K562 (cell line): ENCODE data around the gene ELOF1. TPM values are rescaled to one million over a fixed set of nuclear protein-coding genes. Genes with fewer than 3 reads are reported as not detected.

ENCODE experiments used
- ATF7 ChIP-seq: fragments of 450-650 bp; IDR thresholded peaks from 2 replicates; pipeline ENCODE4 v1.7.1; 2014; ENCODE audit warnings: mild to moderate bottlenecking, moderate library complexity
- CSDE1 ChIP-seq, 2 experiments: fragments of 450-650 bp; IDR thresholded peaks; 2 replicates each; pipeline ENCODE4 v1.6.1; 2016; ENCODE audit warnings: mild to moderate bottlenecking in 1 of 2
- FOXK2 ChIP-seq, 2 experiments: fragments of 450-650 bp; IDR thresholded peaks in 1 of 2; conservative IDR thresholded peaks in 1 of 2; 2 replicates each; pipeline ENCODE4 v1.6.1; 2016; ENCODE audit warnings: low read depth in 2 of 2, mild to moderate bottlenecking in 1 of 2
- HNRNPUL1 ChIP-seq: fragments of 200-400 bp; formaldehyde crosslinking; IDR thresholded peaks from 2 replicates; pipeline ENCODE4 v1.6.1; 2017; ENCODE audit warnings: low read length
- KDM4B ChIP-seq, 2 experiments: fragments of 450-650 bp in 1 of 2; sonication (generic) in 1 of 2; IDR thresholded peaks; 2 replicates each; pipeline ENCODE4 v1.6.1; 2016 to 2017; ENCODE audit warnings: borderline replicate concordance in 2 of 2, antibody characterized with exemption in 1 of 2, low read depth in 1 of 2, mild to moderate bottlenecking in 1 of 2
- LEF1 ChIP-seq: fragments of 450-650 bp; IDR thresholded peaks from 2 replicates; pipeline ENCODE4 v1.6.1; 2016; ENCODE audit warnings: mild to moderate bottlenecking
- MCM3 ChIP-seq: fragments of 450-650 bp; IDR thresholded peaks from 2 replicates; pipeline ENCODE4 v1.6.1; 2016
- POLR2AphosphoS5 ChIP-seq: IDR thresholded peaks from 2 replicates; pipeline ENCODE4 v1.6.1; 2011; ENCODE audit warnings: mild to moderate bottlenecking, low read depth, low read length, moderate library complexity; ENCODE audit not compliant: control insufficient read depth, insufficient read depth
- POLR3G ChIP-seq: IDR thresholded peaks from 2 replicates; pipeline ENCODE4 v1.6.1; 2011; ENCODE audit not compliant: insufficient read length, insufficient replicate concordance; ENCODE audit errors: extremely low read depth
- PYGO2 ChIP-seq: fragments of 450-650 bp; IDR thresholded peaks from 2 replicates; pipeline ENCODE4 v1.6.1; 2016; ENCODE audit warnings: mild to moderate bottlenecking, missing genetic modification characterization, moderate library complexity, missing compliant biosample characterization
- SIRT6 ChIP-seq: IDR thresholded peaks from one replicate; pipeline ENCODE4 v1.6.1; 2012; ENCODE audit warnings: low read depth, mild to moderate bottlenecking, control low read depth, inconsistent platforms, low read length, moderate library complexity
- TAF7 ChIP-seq: fragments of 450-650 bp; IDR thresholded peaks from 2 replicates; pipeline ENCODE4 v1.6.1; 2016; ENCODE audit warnings: missing genetic modification characterization, missing compliant biosample characterization
- ZNF696 ChIP-seq: fragments of 250-450 bp; sonication (Bioruptor Pico); conservative IDR thresholded peaks from 2 replicates; pipeline ENCODE4 v1.4.0; 2020; ENCODE audit warnings: mild to moderate bottlenecking, moderate library complexity
- ZNF780A ChIP-seq: fragments of 250-450 bp; sonication (Bioruptor Pico); IDR thresholded peaks from 2 replicates; pipeline ENCODE4 v1.5.0; 2021; ENCODE audit warnings: mild to moderate bottlenecking
- polyA plus RNA-seq, 8 experiments: library from polyadenylated mRNA; depleted of rRNA in 4 of 8; stranded (reverse) in 5 of 8; unstranded in 3 of 8; fragments of >200 nt; fragmentation: Nextera tagmentation in 2 of 8; fragmentation: Illumina TruSeq in 1 of 8; extraction: Ambion mirVana in 2 of 8; extraction: Trizol in 1 of 8; gene quantifications; 2 replicates each; pipeline versions ENCODE4 v1.2.1 to v1.2.3, GENCODE V29; 2011 to 2014; ENCODE audit warnings: inconsistent platforms in 1 of 8, missing spikeins in 1 of 8
- total RNA-seq, 7 experiments: library from RNA; depleted of rRNA in 6 of 7; stranded (reverse); fragments of >200 nt in 6 of 7; fragmentation: Illumina TruSeq in 2 of 7; extraction: Trizol in 2 of 7; gene quantifications; 2 replicates each; pipeline versions ENCODE4 v1.2.1 to v1.2.3, GENCODE V29; 2011 to 2021; ENCODE audit warnings: low replicate concordance in 1 of 7
- TF ChIP-seq, protein P1 (sequence below), 3 experiments: IDR thresholded peaks in 2 of 3; conservative IDR thresholded peaks in 1 of 3; 2 replicates each; pipeline ENCODE4 v1.5.1; 2011 to 2012; ENCODE audit warnings: low read length in 3 of 3, mild to moderate bottlenecking in 3 of 3, control low read depth in 2 of 3, improper control_type of control experiment in 1 of 3, inconsistent platforms in 1 of 3, low read depth in 1 of 3, mixed read lengths in 1 of 3, moderate library complexity in 1 of 3; ENCODE audit not compliant: insufficient read depth in 2 of 3
- TF ChIP-seq, protein P2 (sequence below): sonication (generic); formaldehyde crosslinking; IDR thresholded peaks from 2 replicates; pipeline ENCODE4 v1.8.1; 2022; ENCODE audit warnings: missing genetic modification reagents
- TF ChIP-seq, protein P3 (sequence below): sonication (generic); formaldehyde crosslinking; IDR thresholded peaks from 2 replicates; pipeline ENCODE4 v1.8.0; 2023; ENCODE audit warnings: mild to moderate bottlenecking, missing genetic modification reagents
- TF ChIP-seq, protein P4 (sequence below): IDR thresholded peaks from 2 replicates; pipeline ENCODE4 v1.6.1; 2012; ENCODE audit warnings: low read depth, low read length, improper control_type of control experiment, borderline replicate concordance
- TF ChIP-seq, protein P5 (sequence below): fragments of 250-450 bp; sonication (Bioruptor Pico); IDR thresholded peaks from 2 replicates; pipeline ENCODE4 v1.4.0; 2020; ENCODE audit warnings: borderline replicate concordance

ELOF1 gene
- total and polyA plus RNA-seq, 9 of the 15 experiments (the other 6 are each of a cell fraction or from before 2014, with no cell fraction given) = 16.7 to 147 (median 74.2) TPM

DNA sequence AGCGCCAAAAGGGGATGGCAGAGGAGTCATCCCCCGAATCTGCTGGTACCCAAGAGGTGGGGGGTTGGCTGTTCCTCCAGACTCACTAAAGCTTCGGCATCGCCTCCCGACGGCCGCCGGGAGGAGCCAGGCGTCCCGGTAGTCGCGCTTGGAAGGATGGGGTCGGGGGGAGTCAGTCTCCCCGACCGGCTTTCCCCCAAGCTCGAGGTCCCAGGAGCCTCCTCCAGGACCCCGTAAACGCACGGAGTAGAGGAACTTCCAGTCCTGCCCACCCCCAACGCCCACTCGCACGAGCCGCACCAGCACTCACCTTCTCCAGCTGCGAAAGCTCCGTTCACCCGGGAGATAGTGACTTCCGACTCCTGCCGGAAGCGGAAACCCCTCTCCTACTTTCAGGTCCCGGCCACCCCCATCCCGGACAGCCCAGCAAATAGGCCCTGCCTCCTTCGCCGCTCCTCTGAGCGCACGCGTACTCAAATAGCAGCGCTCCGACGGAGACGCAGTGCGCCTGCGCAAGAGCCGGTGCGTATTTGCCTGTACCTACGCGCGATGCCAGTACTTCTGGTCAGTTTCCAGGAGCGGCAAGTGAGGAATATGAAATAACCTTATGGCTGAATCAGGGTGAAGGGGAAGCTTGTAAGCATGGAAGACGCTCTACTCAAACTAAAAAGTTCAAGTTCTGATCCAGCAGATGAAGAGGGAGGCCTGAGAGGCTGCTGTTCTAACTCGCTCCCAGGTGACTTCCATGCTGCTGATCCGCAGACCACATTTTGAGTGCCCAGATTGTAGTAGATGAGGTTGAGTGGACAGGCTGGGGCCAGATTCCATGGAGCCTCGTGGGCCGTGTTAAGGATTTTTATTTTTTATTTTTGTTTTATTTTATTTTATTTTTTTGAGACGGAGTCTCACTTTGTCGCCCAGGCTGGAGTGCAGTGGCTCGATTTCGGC, at the start of gene ELOF1 (continued):
- TF ChIP-seq, protein P1, sequence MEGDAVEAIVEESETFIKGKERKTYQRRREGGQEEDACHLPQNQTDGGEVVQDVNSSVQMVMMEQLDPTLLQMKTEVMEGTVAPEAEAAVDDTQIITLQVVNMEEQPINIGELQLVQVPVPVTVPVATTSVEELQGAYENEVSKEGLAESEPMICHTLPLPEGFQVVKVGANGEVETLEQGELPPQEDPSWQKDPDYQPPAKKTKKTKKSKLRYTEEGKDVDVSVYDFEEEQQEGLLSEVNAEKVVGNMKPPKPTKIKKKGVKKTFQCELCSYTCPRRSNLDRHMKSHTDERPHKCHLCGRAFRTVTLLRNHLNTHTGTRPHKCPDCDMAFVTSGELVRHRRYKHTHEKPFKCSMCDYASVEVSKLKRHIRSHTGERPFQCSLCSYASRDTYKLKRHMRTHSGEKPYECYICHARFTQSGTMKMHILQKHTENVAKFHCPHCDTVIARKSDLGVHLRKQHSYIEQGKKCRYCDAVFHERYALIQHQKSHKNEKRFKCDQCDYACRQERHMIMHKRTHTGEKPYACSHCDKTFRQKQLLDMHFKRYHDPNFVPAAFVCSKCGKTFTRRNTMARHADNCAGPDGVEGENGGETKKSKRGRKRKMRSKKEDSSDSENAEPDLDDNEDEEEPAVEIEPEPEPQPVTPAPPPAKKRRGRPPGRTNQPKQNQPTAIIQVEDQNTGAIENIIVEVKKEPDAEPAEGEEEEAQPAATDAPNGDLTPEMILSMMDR (IDR thresholded peaks at IDR 0.05 in 2 of 3, conservative IDR thresholded peaks at IDR 0.05 in 1 of 3; ENCODE audit: insufficient read depth in 2 of 3, low read depth in 1 of 3, low read length in 3 of 3) = peak in 2 of 3 experiments; percentile 20 to 25; a peak in 4 of 6 replicates
- TF ChIP-seq ZNF780A (CRISPR knock-in tag) (no peak), MCM3 (no peak), POLR3G (no peak), SIRT6 (no peak), POLR2AphosphoS5 (peak; percentile 93), HNRNPUL1 (no peak), KDM4B (IDR thresholded peaks at IDR 0.05; ENCODE audit: borderline replicate concordance in 2 of 2, low read depth in 1 of 2) (no peak; a peak in 1 of 4 replicates), PYGO2 (tag) (no peak), ATF7 (peak; percentile 70), LEF1 (no peak), ZNF696 (no peak), TAF7 (tag) (peak; percentile 41), CSDE1 (IDR thresholded peaks at IDR 0.05) (no peak), FOXK2 (conservative IDR thresholded peaks at IDR 0.05 in 1 of 2, IDR thresholded peaks at IDR 0.05 in 1 of 2; ENCODE audit: low read depth in 2 of 2) (peak in 1 of 2 experiments; percentile 24; a peak in 1 of 4 replicates)
- TF ChIP-seq, protein P2, sequence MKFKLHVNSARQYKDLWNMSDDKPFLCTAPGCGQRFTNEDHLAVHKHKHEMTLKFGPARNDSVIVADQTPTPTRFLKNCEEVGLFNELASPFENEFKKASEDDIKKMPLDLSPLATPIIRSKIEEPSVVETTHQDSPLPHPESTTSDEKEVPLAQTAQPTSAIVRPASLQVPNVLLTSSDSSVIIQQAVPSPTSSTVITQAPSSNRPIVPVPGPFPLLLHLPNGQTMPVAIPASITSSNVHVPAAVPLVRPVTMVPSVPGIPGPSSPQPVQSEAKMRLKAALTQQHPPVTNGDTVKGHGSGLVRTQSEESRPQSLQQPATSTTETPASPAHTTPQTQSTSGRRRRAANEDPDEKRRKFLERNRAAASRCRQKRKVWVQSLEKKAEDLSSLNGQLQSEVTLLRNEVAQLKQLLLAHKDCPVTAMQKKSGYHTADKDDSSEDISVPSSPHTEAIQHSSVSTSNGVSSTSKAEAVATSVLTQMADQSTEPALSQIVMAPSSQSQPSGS (CRISPR knock-in tag) = no peak
- TF ChIP-seq, protein P3, sequence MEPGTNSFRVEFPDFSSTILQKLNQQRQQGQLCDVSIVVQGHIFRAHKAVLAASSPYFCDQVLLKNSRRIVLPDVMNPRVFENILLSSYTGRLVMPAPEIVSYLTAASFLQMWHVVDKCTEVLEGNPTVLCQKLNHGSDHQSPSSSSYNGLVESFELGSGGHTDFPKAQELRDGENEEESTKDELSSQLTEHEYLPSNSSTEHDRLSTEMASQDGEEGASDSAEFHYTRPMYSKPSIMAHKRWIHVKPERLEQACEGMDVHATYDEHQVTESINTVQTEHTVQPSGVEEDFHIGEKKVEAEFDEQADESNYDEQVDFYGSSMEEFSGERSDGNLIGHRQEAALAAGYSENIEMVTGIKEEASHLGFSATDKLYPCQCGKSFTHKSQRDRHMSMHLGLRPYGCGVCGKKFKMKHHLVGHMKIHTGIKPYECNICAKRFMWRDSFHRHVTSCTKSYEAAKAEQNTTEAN (CRISPR knock-in tag) = no peak
- TF ChIP-seq, protein P4, sequence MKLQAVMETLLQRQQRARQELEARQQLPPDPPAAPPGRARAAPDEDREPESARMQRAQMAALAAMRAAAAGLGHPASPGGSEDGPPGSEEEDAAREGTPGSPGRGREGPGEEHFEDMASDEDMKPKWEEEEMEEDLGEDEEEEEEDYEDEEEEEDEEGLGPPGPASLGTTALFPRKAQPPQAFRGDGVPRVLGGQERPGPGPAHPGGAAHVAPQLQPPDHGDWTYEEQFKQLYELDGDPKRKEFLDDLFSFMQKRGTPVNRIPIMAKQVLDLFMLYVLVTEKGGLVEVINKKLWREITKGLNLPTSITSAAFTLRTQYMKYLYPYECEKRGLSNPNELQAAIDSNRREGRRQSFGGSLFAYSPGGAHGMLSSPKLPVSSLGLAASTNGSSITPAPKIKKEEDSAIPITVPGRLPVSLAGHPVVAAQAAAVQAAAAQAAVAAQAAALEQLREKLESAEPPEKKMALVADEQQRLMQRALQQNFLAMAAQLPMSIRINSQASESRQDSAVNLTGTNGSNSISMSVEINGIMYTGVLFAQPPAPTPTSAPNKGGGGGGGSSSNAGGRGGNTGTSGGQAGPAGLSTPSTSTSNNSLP = no peak
- TF ChIP-seq, protein P5, sequence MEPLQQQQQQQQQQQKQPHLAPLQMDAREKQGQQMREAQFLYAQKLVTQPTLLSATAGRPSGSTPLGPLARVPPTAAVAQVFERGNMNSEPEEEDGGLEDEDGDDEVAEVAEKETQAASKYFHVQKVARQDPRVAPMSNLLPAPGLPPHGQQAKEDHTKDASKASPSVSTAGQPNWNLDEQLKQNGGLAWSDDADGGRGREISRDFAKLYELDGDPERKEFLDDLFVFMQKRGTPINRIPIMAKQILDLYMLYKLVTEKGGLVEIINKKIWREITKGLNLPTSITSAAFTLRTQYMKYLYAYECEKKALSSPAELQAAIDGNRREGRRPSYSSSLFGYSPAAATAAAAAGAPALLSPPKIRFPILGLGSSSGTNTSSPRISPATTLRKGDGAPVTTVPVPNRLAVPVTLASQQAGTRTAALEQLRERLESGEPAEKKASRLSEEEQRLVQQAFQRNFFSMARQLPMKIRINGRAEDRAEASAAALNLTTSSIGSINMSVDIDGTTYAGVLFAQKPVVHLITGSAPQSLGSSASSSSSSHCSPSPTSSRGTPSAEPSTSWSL (CRISPR knock-in tag) = no peak
